ENCODE measurements around the gene FAM53B.

GRCh38 chr10:124741922-124742412 lies 2.2 kb downstream of the FAM53B start:
- TF ChIP-seq POLR2A (IDR thresholded peaks at IDR 0.05), result no peak
- TF ChIP-seq CTCF (IDR thresholded peaks at IDR 0.05 in 4 of 5, conservative IDR thresholded peaks at IDR 0.05 in 1 of 5), result no peak

Measured in gastrocnemius medialis (tissue), 4 donors.